NCI-H2171 treated with DMSO at 0.1 percent for 48 hours (cell line): Measurements from ENCODE around the gene CYP1A1.

ENCODE experiments used
- DNase-seq: peaks from one replicate; lab custom pipeline; 2025; lab: John Stamatoyannopoulos, UW

The CYP1A1 gene, protein sequence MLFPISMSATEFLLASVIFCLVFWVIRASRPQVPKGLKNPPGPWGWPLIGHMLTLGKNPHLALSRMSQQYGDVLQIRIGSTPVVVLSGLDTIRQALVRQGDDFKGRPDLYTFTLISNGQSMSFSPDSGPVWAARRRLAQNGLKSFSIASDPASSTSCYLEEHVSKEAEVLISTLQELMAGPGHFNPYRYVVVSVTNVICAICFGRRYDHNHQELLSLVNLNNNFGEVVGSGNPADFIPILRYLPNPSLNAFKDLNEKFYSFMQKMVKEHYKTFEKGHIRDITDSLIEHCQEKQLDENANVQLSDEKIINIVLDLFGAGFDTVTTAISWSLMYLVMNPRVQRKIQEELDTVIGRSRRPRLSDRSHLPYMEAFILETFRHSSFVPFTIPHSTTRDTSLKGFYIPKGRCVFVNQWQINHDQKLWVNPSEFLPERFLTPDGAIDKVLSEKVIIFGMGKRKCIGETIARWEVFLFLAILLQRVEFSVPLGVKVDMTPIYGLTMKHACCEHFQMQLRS

DNA sequence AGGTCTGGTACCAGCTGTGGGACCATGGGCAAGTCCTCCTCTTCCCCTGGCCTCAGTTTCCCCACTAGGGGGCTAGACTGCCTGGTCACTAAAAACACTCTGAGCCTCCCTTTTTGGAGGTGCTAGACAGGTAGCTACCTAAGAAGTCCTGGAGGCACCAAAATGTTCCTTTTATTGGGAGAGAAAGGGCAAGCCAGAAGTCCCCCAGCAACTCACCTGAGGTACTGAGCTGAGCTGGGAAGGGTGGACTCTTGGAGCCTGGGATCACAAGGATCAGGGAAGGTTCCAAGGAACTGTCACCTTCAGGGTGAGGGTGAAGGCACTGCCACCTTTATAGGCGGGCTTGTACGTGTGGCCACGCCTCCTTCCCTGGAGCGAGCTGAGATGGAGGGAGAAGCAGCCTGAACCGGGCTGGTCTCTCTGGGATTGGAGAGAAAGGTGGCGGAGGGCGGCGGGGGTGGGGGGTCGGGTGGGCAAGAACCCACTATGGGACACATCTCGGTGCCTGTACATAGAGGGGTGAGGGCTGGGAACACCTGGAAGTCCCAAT lies at the start of gene CYP1A1:
CYP1A1 (minus strand) TSS at position 304 of the 550 bp plus-strand sequence. CDS start 2,431 bp downstream, outside the sequence.
- DNase-seq: peak; percentile 2

DNA sequence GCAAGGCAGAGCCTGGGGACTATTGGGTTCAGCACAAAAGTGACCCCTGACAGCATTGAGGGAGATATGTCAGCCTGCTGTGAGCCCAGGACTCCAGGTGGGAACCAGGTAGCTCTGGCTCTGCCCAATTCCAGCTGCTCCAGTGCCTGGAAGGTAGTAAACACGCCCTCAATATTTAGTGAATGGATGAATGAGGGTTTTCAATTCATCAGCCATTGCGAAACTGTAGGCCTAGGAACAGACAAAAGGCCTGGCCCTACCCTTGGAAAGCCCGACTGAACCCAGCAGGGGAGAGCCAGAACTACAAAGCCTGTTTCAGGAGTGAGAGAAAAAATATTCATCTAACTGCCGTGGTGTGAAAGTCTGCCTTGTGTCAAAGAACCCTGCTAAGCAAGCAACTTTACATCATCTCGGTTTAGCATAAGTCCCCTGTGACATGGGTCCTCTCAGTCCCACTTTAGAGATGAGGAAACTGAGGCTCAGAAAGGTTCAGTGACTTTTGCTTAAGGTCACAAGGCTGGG lies 48.5 kb upstream of the CYP1A1 start:
- no peak for DNase-seq

DNA sequence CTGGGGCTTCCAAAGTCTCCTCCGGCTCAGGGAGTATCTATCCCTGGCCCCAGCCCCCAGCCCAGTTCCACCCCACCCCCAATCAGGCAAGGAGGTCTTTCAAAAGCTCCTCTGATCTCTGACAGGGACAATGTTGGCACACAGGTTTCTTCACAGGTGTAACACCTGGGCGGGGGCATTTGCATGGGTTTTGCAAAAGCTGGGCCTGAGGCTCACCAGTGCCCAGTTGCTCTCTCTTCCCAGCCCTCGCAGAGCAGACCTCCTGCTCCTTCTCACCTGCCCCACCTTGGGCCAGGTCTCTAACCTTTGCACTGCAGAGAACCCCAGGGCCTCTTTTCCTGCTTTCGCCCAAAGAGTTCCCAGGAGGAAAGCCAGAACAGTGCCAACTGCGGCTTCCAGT lies 48.0 kb upstream of the CYP1A1 start:
- no peak for DNase-seq

DNA sequence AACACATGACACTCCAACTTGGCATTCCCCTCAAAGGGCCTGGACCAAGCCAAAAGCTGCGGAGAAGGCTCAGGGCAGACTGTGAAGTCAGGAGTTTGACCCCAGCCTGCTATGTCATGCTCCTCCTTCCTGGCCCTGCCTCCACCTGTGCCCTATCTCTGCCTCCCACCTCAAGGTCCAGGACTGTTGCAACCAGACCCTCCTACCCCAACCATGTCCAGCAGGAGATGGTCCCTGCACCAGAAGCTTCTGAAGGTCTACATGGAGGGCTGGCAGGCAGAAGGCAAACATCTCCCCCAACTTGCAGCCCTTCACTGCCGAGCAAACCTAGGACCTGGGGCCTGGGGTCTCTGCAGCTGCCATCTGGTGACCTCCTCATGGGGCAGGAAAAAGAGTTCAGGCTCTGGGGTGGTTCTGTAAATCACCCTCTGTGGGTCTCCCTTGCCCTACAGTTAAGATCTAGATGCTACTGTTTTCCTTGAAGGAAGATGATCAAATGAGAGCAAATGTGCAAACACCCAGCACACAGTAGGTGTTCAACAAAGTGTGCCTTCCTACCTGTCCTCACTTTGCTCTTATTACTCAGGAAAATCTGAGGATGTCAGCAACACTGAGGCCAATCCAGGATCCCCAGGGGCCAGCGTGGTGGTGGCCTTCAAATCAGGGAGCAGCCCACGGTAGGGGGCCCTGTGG lies 45.0 kb upstream of the CYP1A1 start:
- DNase-seq: no peak

DNA sequence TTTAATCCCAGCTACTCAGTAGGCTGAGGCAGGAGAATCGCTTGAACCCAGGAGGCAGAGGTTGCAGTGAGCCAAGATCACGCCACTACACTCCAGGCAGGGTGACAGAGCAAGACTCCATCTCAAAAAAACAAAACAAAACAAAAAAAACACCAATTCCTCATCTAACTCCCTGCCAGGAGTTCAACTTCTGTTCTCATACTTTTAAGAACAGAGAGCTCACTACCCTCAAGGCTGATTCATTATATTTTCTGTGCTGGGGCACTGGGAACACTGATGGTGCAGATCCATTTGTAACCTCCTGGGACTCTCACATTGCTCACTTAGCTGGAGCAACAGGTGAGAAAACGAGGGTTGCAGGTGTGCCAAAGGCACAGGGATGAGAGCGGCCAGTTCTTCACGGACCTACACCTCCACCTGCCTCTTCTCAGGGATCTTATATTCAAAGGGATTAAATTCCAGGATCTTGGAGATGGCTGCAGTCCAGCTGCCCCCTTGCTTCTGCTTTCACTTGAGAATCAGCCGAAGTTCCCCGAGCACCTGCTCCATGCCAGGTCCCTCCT lies 44.2 kb upstream of the CYP1A1 start:
- no peak for DNase-seq

DNA sequence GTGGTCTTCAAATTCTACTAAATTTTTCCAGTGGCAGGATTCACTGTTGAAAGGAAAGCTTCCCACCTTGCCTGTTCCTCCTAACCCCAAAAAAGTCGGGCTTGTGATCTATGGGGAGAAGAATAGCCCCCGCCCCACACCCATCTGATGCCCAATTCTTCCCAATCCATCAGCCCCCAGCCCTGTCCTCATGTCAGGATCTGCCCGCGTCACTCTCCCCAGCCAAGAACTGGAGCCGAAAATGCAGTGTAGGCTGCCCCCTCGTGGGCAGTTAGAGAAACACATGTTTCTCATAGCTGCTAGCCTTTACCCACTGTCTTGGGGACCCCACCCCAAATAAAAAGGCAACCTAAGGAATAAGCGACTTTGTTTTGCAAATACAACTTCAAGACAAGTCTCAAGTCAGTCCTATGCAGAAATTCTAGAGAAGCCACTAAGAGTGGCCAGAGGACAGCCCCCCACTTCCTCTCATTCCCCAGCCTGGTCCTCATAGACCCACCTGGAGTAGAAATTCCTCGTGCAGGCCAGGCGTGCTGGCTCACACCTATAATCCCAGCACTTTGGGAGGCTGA lies 43.5 kb upstream of the CYP1A1 start:
- DNase-seq: peak; percentile 65

DNA sequence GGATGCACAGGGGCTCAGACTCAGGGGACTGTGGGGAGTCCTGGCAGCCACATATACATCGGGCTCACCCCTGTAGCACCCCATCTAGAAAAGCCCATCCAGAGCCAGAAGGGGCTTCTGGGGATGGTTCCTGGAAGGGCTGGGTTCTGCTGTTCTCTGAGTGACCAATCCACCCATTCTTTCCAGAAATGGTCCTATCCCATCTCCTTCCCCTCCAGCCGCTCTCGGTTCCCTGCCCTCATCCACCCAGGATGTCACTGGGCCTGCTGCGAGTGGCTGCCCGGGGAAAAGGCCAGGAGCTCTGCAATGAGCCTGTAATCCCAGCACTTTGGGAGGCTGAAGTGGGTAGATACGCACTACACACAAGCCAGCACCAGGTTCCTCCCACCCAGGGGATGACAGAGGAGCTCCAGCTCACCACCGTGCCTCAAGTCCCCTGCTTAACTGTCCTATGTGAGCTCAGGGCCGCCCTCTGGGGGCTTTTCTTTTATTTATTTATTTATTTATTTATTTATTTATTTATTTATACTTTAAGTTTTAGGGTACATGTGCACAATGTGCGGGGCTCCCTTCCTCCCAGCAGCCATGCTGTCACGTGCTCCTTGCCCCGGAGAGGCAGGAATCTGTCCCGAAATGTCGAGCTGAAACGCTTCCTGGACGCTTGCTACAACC lies 42.9 kb upstream of the CYP1A1 start:
- DNase-seq: peak; percentile 55

DNA sequence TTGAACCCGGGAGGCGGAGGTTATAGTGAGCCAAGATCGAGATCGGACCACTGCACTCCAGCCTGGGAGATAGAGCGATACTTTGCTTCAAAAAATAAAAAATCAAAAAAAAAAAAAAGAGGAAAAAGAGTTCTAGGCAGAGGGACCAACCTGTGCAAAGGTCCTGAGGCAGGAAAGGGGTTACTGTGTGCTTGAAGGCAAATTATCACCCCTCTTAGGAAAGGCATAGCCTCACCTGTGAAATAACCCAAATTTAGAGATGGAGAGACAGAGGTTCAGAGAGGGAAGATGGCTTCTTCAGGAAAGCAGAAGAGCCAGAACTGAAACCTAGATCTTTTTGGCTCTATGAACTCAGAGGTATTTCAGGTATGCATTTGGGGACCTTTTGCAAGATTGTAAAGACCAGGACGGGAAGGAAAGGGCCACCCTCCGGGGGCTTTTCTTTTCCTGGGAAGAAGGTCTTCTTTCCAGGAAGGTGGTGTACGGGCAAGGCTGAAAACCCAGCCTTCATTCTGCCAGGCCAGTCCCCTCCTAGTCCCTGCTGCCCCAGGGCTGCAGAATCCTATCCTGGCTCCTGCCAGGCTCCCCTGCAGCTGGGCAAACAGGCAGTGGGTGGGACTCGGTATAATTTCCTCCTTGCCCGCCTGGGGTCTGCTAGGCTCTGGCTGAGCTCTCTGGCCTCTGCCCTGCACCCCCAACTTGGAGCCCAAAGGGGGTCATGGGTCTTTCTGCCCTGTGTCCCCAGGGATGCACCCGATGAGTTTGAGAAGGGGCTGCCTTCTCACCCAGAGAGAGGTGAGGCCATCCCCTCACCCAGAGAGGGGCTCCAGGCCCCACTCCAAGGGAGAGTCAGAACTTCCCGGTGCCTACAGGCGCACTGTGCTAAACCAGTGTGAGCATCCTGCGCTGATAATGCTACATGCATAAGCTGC lies 42.1 kb upstream of the CYP1A1 start:
- no peak for DNase-seq

DNA sequence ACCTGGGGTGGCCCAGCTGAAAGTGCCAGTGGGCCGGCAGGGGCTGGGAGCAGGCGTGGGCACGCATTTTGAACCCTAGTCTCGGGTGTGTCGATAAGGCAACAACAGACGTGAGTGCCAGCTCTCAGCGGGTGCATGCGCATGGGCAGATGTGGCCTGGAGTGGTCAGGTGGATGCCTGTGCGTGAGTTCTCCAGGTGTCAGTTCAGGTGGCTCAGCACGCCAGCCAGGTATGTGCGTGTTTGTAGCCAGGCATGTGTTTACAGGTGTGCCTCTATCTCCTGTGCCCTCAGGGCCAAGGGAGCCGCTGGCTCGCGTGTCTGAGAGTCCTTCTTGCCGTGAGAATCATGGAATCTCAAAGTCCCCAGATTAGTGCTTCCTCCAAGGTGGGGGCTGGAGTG lies 38.1 kb upstream of the CYP1A1 start:
- DNase-seq: no peak

DNA sequence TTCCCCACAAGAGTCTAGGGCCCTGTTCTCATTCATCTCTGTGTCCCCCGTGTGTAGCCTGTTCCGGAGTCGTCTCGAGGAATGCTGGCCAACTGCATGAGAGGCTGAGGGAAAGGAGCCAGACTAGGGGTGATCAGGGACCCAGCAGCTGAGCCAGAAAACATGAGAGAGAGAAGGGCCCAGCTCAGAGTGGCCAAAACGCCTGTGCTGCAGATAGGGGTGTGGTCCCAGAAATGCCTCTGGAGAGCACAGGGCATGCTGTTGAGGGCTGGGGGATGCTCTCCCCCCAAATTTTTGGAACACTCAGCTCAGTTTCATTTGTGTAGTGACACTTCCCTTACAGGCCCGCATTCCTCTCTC lies 37.4 kb upstream of the CYP1A1 start:
- no peak for DNase-seq

DNA sequence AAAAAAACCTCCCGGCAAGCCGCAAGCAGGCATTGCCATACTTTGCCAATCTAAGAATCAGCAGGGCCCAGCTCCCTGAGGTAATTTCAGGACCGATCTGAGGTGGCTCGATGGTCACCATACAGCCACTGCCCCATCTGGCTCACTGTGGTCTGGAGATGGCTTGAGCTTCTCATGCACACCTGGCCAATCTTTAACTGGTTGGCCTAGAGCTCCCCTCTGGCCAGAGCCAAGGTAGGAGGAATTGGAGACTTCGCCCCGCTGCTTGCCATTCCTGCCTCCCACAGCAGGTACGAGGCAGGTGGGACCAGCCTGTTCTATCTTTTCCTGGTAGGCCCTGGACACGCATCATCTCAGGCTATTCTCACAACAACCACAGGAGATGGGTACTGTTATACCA lies 33.4 kb upstream of the CYP1A1 start:
- no peak for DNase-seq

DNA sequence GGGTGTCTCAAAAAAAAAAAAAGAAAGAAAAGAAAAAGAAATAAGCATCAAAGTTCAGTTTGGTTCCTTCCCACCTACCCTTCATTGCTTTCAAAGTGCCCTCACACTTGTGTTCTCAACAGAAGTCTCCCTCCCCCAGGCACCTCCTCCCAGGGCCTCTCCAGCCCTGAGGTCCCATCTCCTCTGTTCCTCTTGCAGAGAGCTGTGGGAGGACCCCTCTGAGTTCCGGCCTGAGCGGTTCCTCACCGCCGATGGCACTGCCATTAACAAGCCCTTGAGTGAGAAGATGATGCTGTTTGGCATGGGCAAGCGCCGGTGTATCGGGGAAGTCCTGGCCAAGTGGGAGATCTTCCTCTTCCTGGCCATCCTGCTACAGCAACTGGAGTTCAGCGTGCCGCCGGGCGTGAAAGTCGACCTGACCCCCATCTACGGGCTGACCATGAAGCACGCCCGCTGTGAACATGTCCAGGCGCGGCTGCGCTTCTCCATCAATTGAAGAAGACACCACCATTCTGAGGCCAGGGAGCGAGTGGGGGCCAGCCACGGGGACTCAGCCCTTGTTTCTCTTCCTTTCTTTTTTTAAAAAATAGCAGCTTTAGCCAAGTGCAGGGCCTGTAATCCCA lies 29.4 kb upstream of the CYP1A1 start:
- DNase-seq: no peak

DNA sequence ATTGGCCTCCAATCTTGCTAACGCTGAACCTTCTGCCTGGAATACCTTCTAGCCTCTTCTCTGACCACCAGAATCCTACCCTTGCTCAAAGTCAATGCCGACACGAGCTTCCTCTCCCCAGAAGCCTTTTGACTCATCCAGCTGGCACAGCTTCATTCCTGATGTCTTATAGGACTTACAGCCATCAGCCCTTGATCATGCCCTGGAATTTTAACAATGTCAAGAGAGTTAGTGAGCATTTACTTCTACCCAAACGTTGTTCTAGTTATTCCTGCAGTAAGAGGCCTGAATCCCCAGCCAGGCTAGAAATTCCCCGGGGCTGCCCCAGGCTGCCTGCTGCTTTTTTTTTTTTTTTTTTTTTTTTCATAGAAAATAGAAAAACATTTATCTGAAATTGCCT lies 27.2 kb upstream of the CYP1A1 start:
- DNase-seq: no peak

DNA sequence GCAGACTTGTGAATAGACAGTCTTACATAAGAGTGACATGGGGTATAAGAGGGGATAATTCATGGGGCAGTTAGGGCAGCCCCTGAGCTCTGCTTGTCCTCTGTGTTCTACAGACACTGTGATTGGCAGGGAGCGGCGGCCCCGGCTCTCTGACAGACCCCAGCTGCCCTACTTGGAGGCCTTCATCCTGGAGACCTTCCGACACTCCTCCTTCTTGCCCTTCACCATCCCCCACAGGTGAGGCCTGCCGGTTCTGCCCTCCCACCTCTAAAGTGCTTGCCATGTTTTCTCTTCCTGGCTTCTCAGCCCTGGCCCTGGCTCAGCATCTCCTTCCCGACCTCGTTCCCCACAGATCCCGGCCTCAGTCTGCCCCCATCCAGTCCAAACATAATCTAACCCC lies 26.7 kb upstream of the CYP1A1 start:
- DNase-seq: no peak

DNA sequence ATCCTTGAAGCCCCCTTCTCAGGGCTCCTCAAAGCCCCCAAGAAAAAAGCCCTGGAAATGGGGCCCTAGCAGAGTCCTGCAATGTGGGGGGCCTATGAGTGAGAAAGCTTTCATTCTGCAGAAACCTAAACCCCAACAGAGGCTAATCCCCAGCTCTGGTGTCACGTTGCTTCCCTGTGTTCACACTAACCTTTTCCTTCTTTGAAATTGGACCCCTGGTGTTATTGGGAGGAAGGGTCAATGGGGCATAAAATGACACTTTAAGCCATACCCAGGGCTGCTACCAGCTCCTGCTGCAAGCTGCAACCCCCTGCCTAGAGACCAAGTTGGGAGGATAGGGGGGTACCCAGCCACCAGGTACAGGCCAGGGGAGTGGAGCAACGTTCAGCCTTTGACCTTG lies 25.4 kb upstream of the CYP1A1 start:
- DNase-seq: no peak

DNA sequence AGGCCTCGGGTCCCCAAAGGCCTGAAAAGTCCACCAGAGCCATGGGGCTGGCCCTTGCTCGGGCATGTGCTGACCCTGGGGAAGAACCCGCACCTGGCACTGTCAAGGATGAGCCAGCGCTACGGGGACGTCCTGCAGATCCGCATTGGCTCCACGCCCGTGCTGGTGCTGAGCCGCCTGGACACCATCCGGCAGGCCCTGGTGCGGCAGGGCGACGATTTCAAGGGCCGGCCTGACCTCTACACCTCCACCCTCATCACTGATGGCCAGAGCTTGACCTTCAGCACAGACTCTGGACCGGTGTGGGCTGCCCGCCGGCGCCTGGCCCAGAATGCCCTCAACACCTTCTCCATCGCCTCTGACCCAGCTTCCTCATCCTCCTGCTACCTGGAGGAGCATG lies 24.5 kb upstream of the CYP1A1 start:
- no peak for DNase-seq

DNA sequence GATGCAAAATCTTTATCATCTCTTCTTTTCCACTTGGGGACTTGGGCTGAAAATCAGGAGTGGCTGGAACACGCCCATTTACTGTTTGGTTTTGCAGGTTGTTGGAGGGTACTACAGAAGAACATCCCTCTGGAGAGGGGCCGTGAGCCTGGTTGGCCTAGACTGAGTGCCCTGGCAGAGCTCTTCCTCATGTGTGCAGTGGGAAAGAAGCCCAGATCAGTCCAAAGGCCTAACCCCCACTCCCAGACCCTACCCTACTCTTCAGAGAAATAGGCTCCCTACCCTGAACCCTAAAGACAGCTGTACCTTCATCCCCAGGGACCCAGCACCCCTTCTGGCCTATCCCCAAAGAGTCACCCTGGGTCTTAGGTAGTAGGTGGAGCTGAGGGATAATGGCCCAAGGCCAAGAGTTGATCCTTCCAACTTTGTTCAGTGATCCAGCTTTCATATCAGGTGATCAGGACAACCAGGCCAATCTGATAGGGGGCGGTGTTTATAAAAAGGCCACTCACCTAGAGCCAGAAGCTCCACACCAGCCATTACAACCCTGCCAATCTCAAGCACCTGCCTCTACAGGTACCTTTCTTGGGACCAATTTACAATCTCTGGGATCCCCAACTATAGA lies 23.1 kb upstream of the CYP1A1 start, which contains the start of gene CYP1A2:
CYP1A2 (plus strand) TSS at position 524 of the 625 bp plus-strand sequence. CDS start 894 bp downstream, outside the sequence.
- no peak for DNase-seq

DNA sequence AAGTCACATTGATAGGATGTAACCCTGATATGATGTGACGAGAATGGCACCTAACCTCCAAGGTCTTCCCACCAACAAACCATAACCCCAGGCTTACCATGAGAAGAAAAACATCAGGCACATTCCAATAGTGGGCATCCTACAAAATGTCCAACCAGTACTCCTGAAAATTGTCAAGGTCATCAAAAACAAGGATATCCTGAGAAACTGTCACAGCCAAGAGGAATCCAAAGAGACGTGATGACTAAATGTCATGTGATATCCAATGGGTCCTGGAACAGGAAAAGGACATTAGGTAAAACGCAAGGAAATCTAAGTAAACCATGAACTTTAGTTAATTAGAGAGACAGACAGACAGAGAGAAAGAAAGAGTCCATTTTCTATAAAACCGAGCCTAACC lies 21.1 kb upstream of the CYP1A1 start:
- DNase-seq: no peak

DNA sequence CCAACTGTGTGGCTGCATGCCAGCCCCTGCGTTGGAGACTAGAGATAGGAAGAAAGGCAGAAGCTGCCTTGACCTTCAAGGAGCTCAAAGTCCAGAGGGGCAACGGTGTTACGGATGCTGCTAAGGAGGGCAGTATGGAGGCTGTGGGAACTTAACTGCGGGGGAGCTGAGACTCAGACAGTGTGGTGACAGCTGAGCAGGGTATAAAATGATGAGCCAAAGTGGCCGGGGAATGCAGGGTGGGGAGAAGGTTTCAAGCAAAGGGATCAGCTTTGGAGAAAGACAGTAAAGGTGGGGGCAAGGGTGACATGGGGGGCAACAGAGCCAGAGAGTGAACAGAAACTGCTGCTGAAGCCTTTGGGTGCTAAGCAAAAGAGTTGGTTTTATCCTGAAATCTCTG lies 17.1 kb upstream of the CYP1A1 start:
- DNase-seq: no peak
